Measurements from ENCODE around the gene SMARCA2. TPM values are rescaled to one million over a fixed set of nuclear protein-coding genes. Genes with fewer than 3 reads are reported as not detected.

Gene SMARCA2
- total RNA-seq, 1 experiment from 2014 or later = 26.7 TPM

- DNase-seq (ENCODE audit: low spot score) = no peak
These were observed 24.4 kb downstream of the SMARCA2 start for GRCh38 chr9:2039294-2040180.

GRCh38 chr9:2040828-2041227 lies 25.7 kb downstream of the SMARCA2 start:
- no peak for DNase-seq (ENCODE audit: low spot score)

- no peak for DNase-seq (ENCODE audit: low spot score)
These were observed 26.6 kb downstream of the SMARCA2 start for GRCh38 chr9:2041736-2042135.

- DNase-seq (ENCODE audit: low spot score) = no peak
These were observed 28.1 kb downstream of the SMARCA2 start for GRCh38 chr9:2043243-2043642.

GRCh38 chr9:2043881-2044462 lies 28.8 kb downstream of the SMARCA2 start:
- no peak for DNase-seq (ENCODE audit: low spot score)

- no peak for DNase-seq (ENCODE audit: low spot score)
These were observed 32.1 kb downstream of the SMARCA2 start for GRCh38 chr9:2047144-2047671.

- no peak for DNase-seq (ENCODE audit: low spot score)
These were observed 32.8 kb downstream of the SMARCA2 start for GRCh38 chr9:2047916-2048315.

GRCh38 chr9:2050236-2050635 lies 35.1 kb downstream of the SMARCA2 start:
- DNase-seq (ENCODE audit: low spot score) = no peak

GRCh38 chr9:2053883-2054845 lies 39.0 kb downstream of the SMARCA2 start:
- DNase-seq (ENCODE audit: low spot score) = no peak

- DNase-seq (ENCODE audit: low spot score) = no peak
These were observed 40.1 kb downstream of the SMARCA2 start for GRCh38 chr9:2055203-2055658.

GRCh38 chr9:2059274-2059929 lies 44.3 kb downstream of the SMARCA2 start:
- DNase-seq (ENCODE audit: low spot score) = no peak

- DNase-seq (ENCODE audit: low spot score) = no peak
These were observed 45.3 kb downstream of the SMARCA2 start for GRCh38 chr9:2060424-2060823.

GRCh38 chr9:2065704-2066103 lies 50.6 kb downstream of the SMARCA2 start:
- no peak for DNase-seq (ENCODE audit: low spot score)

GRCh38 chr9:2066312-2067273 lies 51.4 kb downstream of the SMARCA2 start:
- no peak for DNase-seq (ENCODE audit: low spot score)

GRCh38 chr9:2072752-2073405 lies 57.7 kb downstream of the SMARCA2 start:
- DNase-seq (ENCODE audit: low spot score) = no peak

- DNase-seq (ENCODE audit: low spot score) = no peak
These were observed 67.6 kb downstream of the SMARCA2 start for GRCh38 chr9:2082772-2083171.

- no peak for DNase-seq (ENCODE audit: low spot score)
These were observed 68.3 kb downstream of the SMARCA2 start for GRCh38 chr9:2083479-2083878.

GRCh38 chr9:2085716-2086115 lies 70.6 kb downstream of the SMARCA2 start:
- DNase-seq (ENCODE audit: low spot score) = no peak

- no peak for DNase-seq (ENCODE audit: low spot score)
These were observed 71.0 kb downstream of the SMARCA2 start for GRCh38 chr9:2086116-2086515.

GRCh38 chr9:2086971-2087370 lies 71.8 kb downstream of the SMARCA2 start:
- DNase-seq (ENCODE audit: low spot score) = no peak
